H1 (cell line): Measurements from ENCODE around the gene CSRP3. TPM values are rescaled to one million over a fixed set of nuclear protein-coding genes. Genes with fewer than 3 reads are reported as not detected.

Experiments used
- CTCF ChIA-PET: fragments of 300-600 bp; sonication (Branson Sonifier 250); formaldehyde crosslinking; loops from one replicate; lab custom pipeline; 2021; ENCODE audit not compliant: partially characterized antibody; lab: Charles Lee
- POLR2A ChIA-PET: fragments of 300-600 bp; sonication (Branson Sonifier 250); formaldehyde crosslinking; loops from one replicate; lab custom pipeline; 2021; ENCODE audit warnings: inconsistent platforms; ENCODE audit not compliant: partially characterized antibody; lab: Charles Lee
- DNase-seq, 2 experiments: peaks; one replicate each; pipeline versions ENCODE4 v3.0.0 to v3.0.0-alpha.2; 2010 to 2022; ENCODE audit warnings: low spot score in 2 of 2, low read depth in 1 of 2, mixed read lengths in 1 of 2
- FAIRE-seq: peaks from 2 replicates; lab custom pipeline; 2011; peaks lifted over from hg19 to GRCh38; lab: Jason Lieb, UNC
- H2AFZ ChIP-seq: 2 replicates; pipeline ENCODE4 v1.8.1; 2012; ENCODE audit warnings: low read length, inconsistent platforms
- H2AK5ac ChIP-seq: 2 replicates; pipeline ENCODE4 v1.6.1; 2013; ENCODE audit warnings: low read depth, low read length
- H2BK120ac ChIP-seq: replicated peaks from 2 replicates; pipeline ENCODE3; 2013; ENCODE audit warnings: low read depth, low read length, inconsistent platforms
- H2BK12ac ChIP-seq: 2 replicates; pipeline ENCODE4 v1.6.1; 2013; ENCODE audit warnings: low read depth, low read length
- H2BK15ac ChIP-seq: 2 replicates; pipeline ENCODE4 v1.6.1; 2013; ENCODE audit warnings: low read length
- H2BK20ac ChIP-seq: 2 replicates; pipeline ENCODE4 v1.6.1; 2013; ENCODE audit warnings: low read length
- H2BK5ac ChIP-seq: 2 replicates; pipeline ENCODE4 v1.6.1; 2013; ENCODE audit warnings: low read depth, low read length
- H3K14ac ChIP-seq: 2 replicates; pipeline ENCODE4 v1.6.1; 2013; ENCODE audit warnings: inconsistent platforms; ENCODE audit not compliant: insufficient read length
- H3K18ac ChIP-seq: 2 replicates; pipeline ENCODE4 v1.6.1; 2013; ENCODE audit warnings: low read length; ENCODE audit errors: extremely low read depth
- H3K23ac ChIP-seq: 2 replicates; pipeline ENCODE4 v1.6.1; 2013; ENCODE audit warnings: inconsistent platforms; ENCODE audit not compliant: insufficient read length
- H3K23me2 ChIP-seq: 2 replicates; pipeline ENCODE4 v1.6.1; 2013; ENCODE audit warnings: low read depth, low read length
- H3K27ac ChIP-seq: 2 replicates; pipeline ENCODE4 v1.6.1; 2011; ENCODE audit warnings: low read depth, low read length, inconsistent platforms
- H3K27me3 ChIP-seq, 4 experiments: replicated peaks in 1 of 4; 1 replicate in 1 of 4; 2 replicates in 3 of 4; pipeline versions ENCODE4 v1.6.1 to v1.8.1; 2011 to 2013; ENCODE audit warnings: low read length in 3 of 4, mild to moderate bottlenecking in 3 of 4, inconsistent platforms in 2 of 4, mixed read lengths in 2 of 4, moderate library complexity in 1 of 4; ENCODE audit not compliant: control insufficient read depth in 3 of 4, insufficient read depth in 3 of 4; ENCODE audit errors: extremely low read depth in 1 of 4
- H3K36me3 ChIP-seq, 4 experiments: 2 replicates each; pipeline versions ENCODE4 v1.6.1 to v1.8.1; 2011 to 2013; ENCODE audit warnings: mild to moderate bottlenecking in 4 of 4, low read length in 3 of 4, moderate library complexity in 2 of 4, control low read depth in 1 of 4, inconsistent platforms in 1 of 4; ENCODE audit not compliant: insufficient read depth in 4 of 4, control insufficient read depth in 2 of 4
- H3K4ac ChIP-seq: replicated peaks from 2 replicates; pipeline ENCODE3; 2013; ENCODE audit warnings: low read length, low read depth, mixed read lengths, inconsistent platforms; ENCODE audit not compliant: insufficient read length
- H3K4me1 ChIP-seq, 4 experiments: replicated peaks in 1 of 4; 1 replicate in 1 of 4; 2 replicates in 3 of 4; pipeline versions ENCODE4 v1.6.1 to v1.8.1; 2011 to 2013; ENCODE audit warnings: low read length in 3 of 4, inconsistent platforms in 2 of 4, mixed read lengths in 1 of 4; ENCODE audit not compliant: insufficient read depth in 4 of 4, control insufficient read depth in 3 of 4
- H3K4me2 ChIP-seq, 2 experiments: 2 replicates each; pipeline versions ENCODE4 v1.6.1 to v1.8.1; 2011 to 2013; ENCODE audit warnings: low read depth in 2 of 2, low read length in 2 of 2, control low read depth in 1 of 2, inconsistent platforms in 1 of 2, mild to moderate bottlenecking in 1 of 2; ENCODE audit not compliant: insufficient read depth in 1 of 2
- H3K4me3 ChIP-seq, 4 experiments: fragments of 200-600, 300-600 bp in 1 of 4; sonication (generic), shearing (Covaris generic), sonication (Bioruptor Twin) in 1 of 4; 2 replicates each; pipeline versions ENCODE4 v1.5.1 to v1.8.1; 2011 to 2016; ENCODE audit warnings: low read length in 4 of 4, low read depth in 3 of 4, control low read depth in 2 of 4, inconsistent platforms in 2 of 4, mild to moderate bottlenecking in 2 of 4, mixed read lengths in 1 of 4, moderate library complexity in 1 of 4; ENCODE audit not compliant: insufficient read depth in 2 of 4; ENCODE audit errors: extremely low read depth in 1 of 4
- H3K56ac ChIP-seq: replicated peaks from 2 replicates; pipeline ENCODE3; 2013; ENCODE audit warnings: low read depth, mild to moderate bottlenecking, mixed read lengths, low read length, inconsistent platforms; ENCODE audit not compliant: insufficient read length
- H3K79me1 ChIP-seq: 2 replicates; pipeline ENCODE4 v1.6.1; 2013; ENCODE audit warnings: low read depth, low read length, control low read depth
- H3K79me2 ChIP-seq, 2 experiments: 2 replicates each; pipeline versions ENCODE4 v1.6.1 to v1.8.1; 2012 to 2013; ENCODE audit warnings: low read length in 2 of 2, mild to moderate bottlenecking in 2 of 2, inconsistent platforms in 1 of 2; ENCODE audit not compliant: insufficient read depth in 2 of 2, control insufficient read depth in 1 of 2
- H3K9ac ChIP-seq, 4 experiments: replicated peaks in 1 of 4; 1 replicate in 1 of 4; 2 replicates in 3 of 4; pipeline versions ENCODE4 v1.6.1 to v1.8.1; 2011 to 2013; ENCODE audit warnings: low read depth in 3 of 4, low read length in 3 of 4, control low read depth in 2 of 4, mild to moderate bottlenecking in 2 of 4, moderate library complexity in 2 of 4, inconsistent platforms in 1 of 4; ENCODE audit errors: extremely low read depth in 1 of 4
- H3K9me3 ChIP-seq, 2 experiments: 2 replicates each; pipeline versions ENCODE4 v1.6.1 to v1.8.1; 2012 to 2013; ENCODE audit warnings: mild to moderate bottlenecking in 2 of 2, moderate library complexity in 2 of 2, control low read depth in 1 of 2, inconsistent platforms in 1 of 2, low read depth in 1 of 2, low read length in 1 of 2, mixed read lengths in 1 of 2; ENCODE audit not compliant: insufficient read depth in 2 of 2
- H4K20me1 ChIP-seq, 2 experiments: replicated peaks in 1 of 2; 2 replicates each; pipeline versions ENCODE3 to v1.8.1; 2011 to 2013; ENCODE audit warnings: inconsistent platforms in 2 of 2, low read length in 2 of 2, mild to moderate bottlenecking in 1 of 2; ENCODE audit not compliant: insufficient read depth in 2 of 2, control insufficient read depth in 1 of 2
- H4K5ac ChIP-seq: 2 replicates; pipeline ENCODE4 v1.6.1; 2013; ENCODE audit warnings: low read length, low read depth, mixed read lengths, inconsistent platforms; ENCODE audit not compliant: insufficient read length
- H4K8ac ChIP-seq: 2 replicates; pipeline ENCODE4 v1.8.0; 2013; ENCODE audit warnings: mild to moderate bottlenecking, moderate library complexity, low read length, inconsistent platforms; ENCODE audit not compliant: insufficient read depth; ENCODE audit errors: extremely low read depth
- H4K91ac ChIP-seq: replicated peaks from 2 replicates; pipeline ENCODE3; 2013; ENCODE audit warnings: low read length, mixed read lengths, inconsistent platforms; ENCODE audit not compliant: insufficient read length
- ATF2 ChIP-seq: IDR thresholded peaks from 2 replicates; pipeline ENCODE4 v1.6.1; 2012; ENCODE audit warnings: low read length, inconsistent platforms
- CHD1 ChIP-seq: IDR thresholded peaks from 2 replicates; pipeline ENCODE4 v1.6.1; 2012; ENCODE audit warnings: low read depth, low read length, improper control_type of control experiment
- GTF2F1 ChIP-seq: IDR thresholded peaks from 2 replicates; pipeline ENCODE4 v1.6.1; 2012; ENCODE audit warnings: low read depth, low read length, improper control_type of control experiment, borderline replicate concordance
- NANOG ChIP-seq: IDR thresholded peaks from 2 replicates; pipeline ENCODE4 v1.6.1; 2011; ENCODE audit warnings: low read length, low read depth, mild to moderate bottlenecking, inconsistent platforms; ENCODE audit not compliant: insufficient read depth, poor library complexity, severe bottlenecking
- POLR2A ChIP-seq, 2 experiments: IDR thresholded peaks; 1 replicate in 1 of 2; 2 replicates in 1 of 2; pipeline ENCODE4 v1.6.1; 2011; ENCODE audit warnings: low read depth in 2 of 2, low read length in 2 of 2, mild to moderate bottlenecking in 2 of 2; ENCODE audit errors: control extremely low read depth in 1 of 2
- POU5F1 ChIP-seq: IDR thresholded peaks from 2 replicates; pipeline ENCODE4 v1.6.1; 2011; ENCODE audit warnings: low read depth, mild to moderate bottlenecking, low read length, moderate library complexity
- SP4 ChIP-seq: IDR thresholded peaks from 2 replicates; pipeline ENCODE4 v1.6.1; 2012; ENCODE audit warnings: low read length, inconsistent platforms
- SRF ChIP-seq: IDR thresholded peaks from 2 replicates; pipeline ENCODE4 v1.6.1; 2011; ENCODE audit warnings: mild to moderate bottlenecking, low read depth, low read length, moderate library complexity
- WGBS, 2 experiments: shearing (Covaris generic) in 1 of 2; methylation state at CpG; one replicate each; pipeline versions ENCODE4 v1.1.6 to v1.1.7; 2013 to 2015; ENCODE audit warnings: low lambda C conversion rate in 2 of 2, mixed read lengths in 2 of 2, inconsistent platforms in 1 of 2, low coverage in 1 of 2, missing lambda C conversion rate in 1 of 2; ENCODE audit not compliant: insufficient replicate concordance in 2 of 2, insufficient coverage in 1 of 2, insufficient read length in 1 of 2; ENCODE audit errors: extremely low coverage in 1 of 2, missing lambda C conversion rate in 1 of 2; 5-methylcytosine and 5-hydroxymethylcytosine counted together
- polyA plus RNA-seq, 7 experiments: library from polyadenylated mRNA; depleted of rRNA in 3 of 7; stranded (reverse) in 5 of 7; unstranded in 2 of 7; fragments of >200 nt in 5 of 7; fragments of 200-250 nt in 2 of 7; gene quantifications; 1 replicate in 5 of 7; 2 replicates in 1 of 7; 4 replicates in 1 of 7; pipeline versions ENCODE4 v1.2.1 to v1.2.3, GENCODE V29; 2011 to 2013; ENCODE audit warnings: missing spikeins in 2 of 7, mixed read lengths in 2 of 7
- total RNA-seq: library from RNA; stranded (reverse); fragmentation: NEBNext Ultra II Directional; extraction: Animal tissue kit (Norgen Biotek cat#: 25700); gene quantifications from 2 replicates; pipeline ENCODE4 v1.2.1, GENCODE V29; 2021
- TF ChIP-seq, protein P1 (sequence below): IDR thresholded peaks from 2 replicates; pipeline ENCODE4 v1.6.1; 2012; ENCODE audit warnings: inconsistent platforms
- TF ChIP-seq, protein P2 (sequence below), 3 experiments: IDR thresholded peaks; 1 replicate in 2 of 3; 2 replicates in 1 of 3; pipeline versions ENCODE4 v1.5.1 to v1.6.1; 2011; ENCODE audit warnings: low read length in 3 of 3, mild to moderate bottlenecking in 3 of 3, inconsistent platforms in 2 of 3, low read depth in 1 of 3, moderate library complexity in 1 of 3; ENCODE audit not compliant: insufficient read depth in 1 of 3; ENCODE audit errors: control extremely low read depth in 1 of 3

CSRP3 gene
- total and polyA plus RNA-seq, 2 of the 8 experiments (the other 6 are each of a cell fraction or from before 2014, with no cell fraction given), result not detected

DNA sequence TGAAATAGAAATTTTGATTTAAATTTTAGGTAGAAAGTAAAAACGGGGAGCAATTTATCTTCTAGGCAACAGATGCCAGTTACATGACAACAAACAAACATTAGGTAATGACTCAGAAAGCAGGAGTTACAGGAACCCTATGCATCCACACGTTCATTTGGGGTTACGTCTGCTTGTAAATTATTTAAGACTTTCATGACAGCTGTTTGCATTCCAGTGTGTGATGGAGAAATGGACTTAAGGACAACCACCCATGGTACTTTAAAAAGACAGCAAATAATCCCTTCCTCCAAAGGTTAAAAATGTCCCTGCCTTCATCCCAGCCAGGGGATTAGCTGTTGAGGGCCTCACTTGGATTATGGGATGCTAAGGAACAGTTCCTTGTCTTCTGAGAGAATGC, 27.2 kb upstream of the CSRP3 start:
- H3K36me3 ChIP-seq, result peaks cover 0 to 26% (median 11%) of the 10 kb centered on the region in 4 experiments
- FAIRE-seq (no peak), DNase-seq (no peak)
- no peaks in the 10 kb centered on the region for H3K79me1 ChIP-seq
- H3K23me2 ChIP-seq, result no peaks in the 10 kb centered on the region
- no peak overlapping the region for H2BK5ac ChIP-seq
- no peak overlapping the region for H3K14ac ChIP-seq
- H2AFZ ChIP-seq, result no peak overlapping the region
- H3K9me3 ChIP-seq, result no peaks in the 10 kb centered on the region
- no peak overlapping the region for H3K9ac ChIP-seq
- no peaks in the 10 kb centered on the region for H3K4me1 ChIP-seq
- H3K4ac ChIP-seq, result no peak overlapping the region
- H4K20me1 ChIP-seq, result no peaks in the 10 kb centered on the region
- H3K27ac ChIP-seq, result no peak overlapping the region
- no peak overlapping the region for H2BK20ac ChIP-seq
- H4K8ac ChIP-seq, result no peak overlapping the region
- no peak overlapping the region for H3K18ac ChIP-seq
- ChIA-PET POLR2A (interaction anchor here (0.8 kb wide), 1 partner anchor 8 kb away, joined by 3 read pairs; no protein-coding TSS in a partner anchor), CTCF (interaction anchor here (1.3 kb wide), 1 partner anchor 31 kb away, joined by 3 read pairs; no protein-coding TSS in a partner anchor)
- H3K23ac ChIP-seq, result no peak overlapping the region
- H4K91ac ChIP-seq, result no peak overlapping the region
- H3K27me3 ChIP-seq, result no peaks in the 10 kb centered on the region
- no peak overlapping the region for H2BK120ac ChIP-seq
- H3K56ac ChIP-seq, result no peak overlapping the region
- H2BK12ac ChIP-seq, result no peak overlapping the region
- H3K4me2 ChIP-seq, result no peak overlapping the region
- H3K4me3 ChIP-seq, result no peak overlapping the region
- no peak overlapping the region for H2BK15ac ChIP-seq
- H3K79me2 ChIP-seq, result no peaks in the 10 kb centered on the region
- 96% methylated on average over 3 of the region's 3 CpGs; no CpG with 5 or more reads in 1 of the 2 experiments for WGBS, 2 experiments
- H4K5ac ChIP-seq, result no peak overlapping the region
- H2AK5ac ChIP-seq, result no peak overlapping the region
- TF ChIP-seq NANOG (no peak), POU5F1 (no peak), SRF (no peak), SP4 (no peak), POLR2A (IDR thresholded peaks at IDR 0.05; ENCODE audit: control extremely low read depth in 1 of 2, low read depth in 2 of 2, low read length in 2 of 2) (no peak), ATF2 (no peak), GTF2F1 (no peak), CHD1 (no peak)
- TF ChIP-seq, protein P1, sequence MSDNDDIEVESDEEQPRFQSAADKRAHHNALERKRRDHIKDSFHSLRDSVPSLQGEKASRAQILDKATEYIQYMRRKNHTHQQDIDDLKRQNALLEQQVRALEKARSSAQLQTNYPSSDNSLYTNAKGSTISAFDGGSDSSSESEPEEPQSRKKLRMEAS, result no peak
- TF ChIP-seq, protein P2, sequence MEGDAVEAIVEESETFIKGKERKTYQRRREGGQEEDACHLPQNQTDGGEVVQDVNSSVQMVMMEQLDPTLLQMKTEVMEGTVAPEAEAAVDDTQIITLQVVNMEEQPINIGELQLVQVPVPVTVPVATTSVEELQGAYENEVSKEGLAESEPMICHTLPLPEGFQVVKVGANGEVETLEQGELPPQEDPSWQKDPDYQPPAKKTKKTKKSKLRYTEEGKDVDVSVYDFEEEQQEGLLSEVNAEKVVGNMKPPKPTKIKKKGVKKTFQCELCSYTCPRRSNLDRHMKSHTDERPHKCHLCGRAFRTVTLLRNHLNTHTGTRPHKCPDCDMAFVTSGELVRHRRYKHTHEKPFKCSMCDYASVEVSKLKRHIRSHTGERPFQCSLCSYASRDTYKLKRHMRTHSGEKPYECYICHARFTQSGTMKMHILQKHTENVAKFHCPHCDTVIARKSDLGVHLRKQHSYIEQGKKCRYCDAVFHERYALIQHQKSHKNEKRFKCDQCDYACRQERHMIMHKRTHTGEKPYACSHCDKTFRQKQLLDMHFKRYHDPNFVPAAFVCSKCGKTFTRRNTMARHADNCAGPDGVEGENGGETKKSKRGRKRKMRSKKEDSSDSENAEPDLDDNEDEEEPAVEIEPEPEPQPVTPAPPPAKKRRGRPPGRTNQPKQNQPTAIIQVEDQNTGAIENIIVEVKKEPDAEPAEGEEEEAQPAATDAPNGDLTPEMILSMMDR (IDR thresholded peaks at IDR 0.05; ENCODE audit: control extremely low read depth in 1 of 3, insufficient read depth in 1 of 3, low read depth in 1 of 3, low read length in 3 of 3), result no peak
